GM21367 (cell line): Measurements from ENCODE around the gene QRICH2.
"Not testable (repeated sequence)": the region's sequence is repeated elsewhere in the genome, so short reads cannot be mapped to it uniquely, and the experiment has no call there.

Experiments
- ATAC-seq: cut with Tn5 transposase; IDR thresholded peaks from one replicate; pipeline ENCODE4 v1.9.1; 2021; ENCODE audit not compliant: unreplicated experiment

QRICH2 gene, protein sequence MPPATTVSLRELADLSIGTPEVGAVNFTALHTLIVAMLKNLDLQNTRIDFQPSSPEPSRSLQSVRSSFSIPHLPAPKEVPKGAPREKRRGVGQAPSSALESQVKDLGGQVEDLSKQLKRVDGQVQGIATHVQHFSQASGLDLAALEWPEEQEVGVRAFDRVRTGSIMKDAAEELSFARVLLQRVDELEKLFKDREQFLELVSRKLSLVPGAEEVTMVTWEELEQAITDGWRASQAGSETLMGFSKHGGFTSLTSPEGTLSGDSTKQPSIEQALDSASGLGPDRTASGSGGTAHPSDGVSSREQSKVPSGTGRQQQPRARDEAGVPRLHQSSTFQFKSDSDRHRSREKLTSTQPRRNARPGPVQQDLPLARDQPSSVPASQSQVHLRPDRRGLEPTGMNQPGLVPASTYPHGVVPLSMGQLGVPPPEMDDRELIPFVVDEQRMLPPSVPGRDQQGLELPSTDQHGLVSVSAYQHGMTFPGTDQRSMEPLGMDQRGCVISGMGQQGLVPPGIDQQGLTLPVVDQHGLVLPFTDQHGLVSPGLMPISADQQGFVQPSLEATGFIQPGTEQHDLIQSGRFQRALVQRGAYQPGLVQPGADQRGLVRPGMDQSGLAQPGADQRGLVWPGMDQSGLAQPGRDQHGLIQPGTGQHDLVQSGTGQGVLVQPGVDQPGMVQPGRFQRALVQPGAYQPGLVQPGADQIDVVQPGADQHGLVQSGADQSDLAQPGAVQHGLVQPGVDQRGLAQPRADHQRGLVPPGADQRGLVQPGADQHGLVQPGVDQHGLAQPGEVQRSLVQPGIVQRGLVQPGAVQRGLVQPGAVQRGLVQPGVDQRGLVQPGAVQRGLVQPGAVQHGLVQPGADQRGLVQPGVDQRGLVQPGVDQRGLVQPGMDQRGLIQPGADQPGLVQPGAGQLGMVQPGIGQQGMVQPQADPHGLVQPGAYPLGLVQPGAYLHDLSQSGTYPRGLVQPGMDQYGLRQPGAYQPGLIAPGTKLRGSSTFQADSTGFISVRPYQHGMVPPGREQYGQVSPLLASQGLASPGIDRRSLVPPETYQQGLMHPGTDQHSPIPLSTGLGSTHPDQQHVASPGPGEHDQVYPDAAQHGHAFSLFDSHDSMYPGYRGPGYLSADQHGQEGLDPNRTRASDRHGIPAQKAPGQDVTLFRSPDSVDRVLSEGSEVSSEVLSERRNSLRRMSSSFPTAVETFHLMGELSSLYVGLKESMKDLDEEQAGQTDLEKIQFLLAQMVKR (N-terminal part only)

DNA sequence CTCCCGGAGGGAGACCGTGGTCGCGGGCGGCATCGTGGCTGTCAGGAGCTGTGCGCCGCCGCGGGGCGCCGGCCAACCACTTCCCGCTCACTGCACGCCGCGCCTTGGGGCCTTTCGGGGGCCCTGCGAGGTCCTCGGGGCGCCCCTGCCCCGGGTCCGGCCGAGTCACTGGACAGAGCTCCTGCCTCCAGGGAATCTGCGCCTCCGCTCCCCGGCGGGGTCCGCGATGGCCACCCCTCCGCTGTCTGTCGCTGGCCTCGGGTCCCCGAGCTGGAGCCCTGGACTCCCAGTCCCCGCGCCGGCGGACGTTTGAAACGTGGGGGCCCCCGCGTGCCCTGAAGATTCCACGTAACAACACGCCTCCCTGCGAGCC is at the start of gene QRICH2:
Gene QRICH2, minus strand, starts transcription at position 311 of the 373 bp plus-strand sequence. Its CDS starts 278 bp downstream, at position 33.
- no peak for ATAC-seq

DNA sequence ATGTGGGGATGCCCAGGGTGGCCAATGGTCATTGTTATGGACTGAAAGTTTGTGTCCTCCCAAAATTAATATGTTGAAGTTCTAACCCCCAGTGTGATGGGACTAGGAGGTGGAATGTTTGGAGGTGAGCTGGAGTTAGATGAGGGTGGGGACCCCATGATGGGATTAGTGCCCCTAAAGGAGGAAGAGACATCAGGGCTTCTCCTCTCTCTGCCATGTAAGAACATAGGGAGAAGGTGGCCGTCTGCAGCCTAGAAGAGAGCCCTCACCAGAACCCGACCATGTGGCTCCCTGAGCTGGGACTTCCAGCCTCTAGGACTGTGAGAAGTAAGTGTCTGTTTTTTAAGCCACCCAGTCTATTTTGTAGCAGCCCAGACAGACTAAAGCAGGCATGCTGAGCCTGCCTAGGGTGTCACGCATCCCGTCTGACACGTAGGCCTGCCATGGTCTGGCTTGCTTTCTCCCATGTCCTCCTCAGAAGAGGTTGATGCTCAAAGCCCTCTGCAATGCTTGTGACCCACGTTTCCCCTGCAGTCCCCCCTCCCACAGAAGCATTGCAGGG is 49.6 kb upstream of the QRICH2 start:
- ATAC-seq = no peak

GRCh38 chr17:76356803-76357456 is 48.9 kb upstream of the QRICH2 start:
- no peak for ATAC-seq

GRCh38 chr17:76354747-76355310 is 46.8 kb upstream of the QRICH2 start:
- ATAC-seq = no peak

- ATAC-seq = no peak
Observed at GRCh38 chr17:76354317-76354729, 46.2 kb upstream of the QRICH2 start.

- peak; percentile 75 for ATAC-seq
Observed at GRCh38 chr17:76353599-76354316, 45.7 kb upstream of the QRICH2 start, which contains the start of gene PRPSAP1. TSS of gene PRPSAP1 (minus strand) at chr17:76353916. CDS start at chr17:76353703, 213 bp downstream.

DNA sequence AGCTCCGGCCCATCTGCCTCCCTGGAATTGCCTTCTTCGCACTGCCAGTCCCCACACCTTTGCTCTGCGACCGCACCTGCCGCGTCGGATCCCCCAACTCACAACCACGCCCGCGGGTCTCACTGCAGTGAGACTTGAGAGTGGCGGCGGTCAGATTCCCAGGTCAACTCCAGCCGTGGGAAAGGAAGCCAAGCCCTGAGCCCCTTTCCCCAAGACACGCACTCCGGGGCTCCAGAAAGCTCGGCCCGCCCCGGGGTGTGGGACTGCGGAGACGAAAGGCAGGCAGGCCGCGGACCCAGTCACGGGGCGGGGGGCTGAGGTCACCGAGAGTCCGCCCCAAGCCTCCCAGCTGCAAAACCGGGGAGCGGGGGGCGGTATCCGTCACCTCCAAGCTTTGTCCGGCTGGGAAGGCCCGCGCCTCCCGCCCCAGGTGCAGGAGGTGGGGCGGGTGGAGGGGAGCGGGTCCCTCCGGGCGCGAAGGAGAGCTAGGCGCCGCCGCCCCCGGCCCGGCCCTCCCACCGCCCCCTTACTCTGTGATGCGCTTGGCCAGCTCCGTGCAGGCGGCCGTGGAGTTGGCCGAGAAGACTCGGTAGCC is 45.0 kb upstream of the QRICH2 start:
- ATAC-seq = peak; percentile 5

DNA sequence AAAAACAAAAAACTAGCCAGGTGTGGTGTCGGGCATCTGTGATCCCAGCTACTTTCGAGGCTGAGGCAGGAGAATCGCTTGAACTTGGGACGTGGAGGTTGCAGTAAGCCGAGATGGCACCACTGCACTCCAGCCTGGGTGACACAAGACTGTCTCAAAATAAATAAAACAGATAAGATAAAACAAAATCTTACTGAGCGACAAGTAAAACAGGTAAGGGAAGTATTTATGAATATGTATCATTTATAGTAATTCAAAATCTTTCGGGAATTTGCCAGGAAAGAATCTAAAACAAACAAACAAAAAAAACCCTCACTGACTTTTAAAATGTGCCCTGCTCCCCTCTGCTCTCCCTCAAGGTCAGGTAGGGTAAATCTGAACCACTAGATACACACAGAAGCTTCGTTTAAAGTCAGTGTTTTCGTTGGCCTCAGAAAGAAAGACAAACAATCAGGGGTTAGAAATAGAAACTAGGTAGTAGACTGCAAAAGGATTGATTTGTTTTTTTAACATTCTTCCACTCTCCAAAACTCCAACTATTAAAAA is 43.5 kb upstream of the QRICH2 start:
- no peak for ATAC-seq

DNA sequence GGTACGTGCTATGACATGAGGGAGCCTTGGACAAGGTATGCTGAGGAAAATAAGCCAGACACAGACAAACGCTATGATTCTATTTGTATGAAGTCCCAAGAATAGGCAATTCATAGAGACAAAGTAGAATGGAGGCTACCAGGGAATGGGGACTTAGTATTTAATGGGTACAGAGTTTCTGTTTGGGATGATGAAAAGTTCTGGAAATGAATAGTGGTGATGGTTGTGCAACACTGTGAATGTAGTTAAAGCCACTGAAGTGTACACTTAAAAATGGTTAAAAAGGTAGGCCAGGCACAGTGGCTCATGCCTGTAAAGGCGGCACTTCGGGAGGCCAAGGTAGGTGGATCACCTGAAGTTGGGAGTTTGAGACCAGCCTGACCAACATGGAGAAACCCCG is 42.4 kb upstream of the QRICH2 start:
- no peak for ATAC-seq

- ATAC-seq = not testable (repeated sequence)
Observed at GRCh38 chr17:76346936-76347335, 38.9 kb upstream of the QRICH2 start.

- ATAC-seq = no peak
Observed at GRCh38 chr17:76345377-76345974, 37.4 kb upstream of the QRICH2 start.

DNA sequence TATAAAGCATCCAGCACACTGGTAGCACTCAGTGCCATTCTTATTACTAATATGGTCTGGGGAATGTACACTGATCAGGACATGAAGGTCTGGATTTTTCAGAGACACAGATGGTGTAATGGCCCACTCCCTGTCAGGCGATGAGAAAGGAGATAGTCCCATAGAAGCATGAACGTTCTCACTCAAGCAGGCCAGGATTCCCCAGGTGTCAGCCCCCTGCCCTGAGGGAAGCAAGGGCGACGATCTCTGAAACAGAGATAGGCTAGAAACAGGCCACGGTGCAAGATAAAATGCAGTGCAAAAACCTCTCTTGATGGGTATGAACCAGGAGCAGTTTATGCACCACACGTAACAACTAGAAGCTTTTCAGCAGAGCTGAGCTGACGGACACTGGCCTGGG is 35.0 kb upstream of the QRICH2 start:
- ATAC-seq = no peak

DNA sequence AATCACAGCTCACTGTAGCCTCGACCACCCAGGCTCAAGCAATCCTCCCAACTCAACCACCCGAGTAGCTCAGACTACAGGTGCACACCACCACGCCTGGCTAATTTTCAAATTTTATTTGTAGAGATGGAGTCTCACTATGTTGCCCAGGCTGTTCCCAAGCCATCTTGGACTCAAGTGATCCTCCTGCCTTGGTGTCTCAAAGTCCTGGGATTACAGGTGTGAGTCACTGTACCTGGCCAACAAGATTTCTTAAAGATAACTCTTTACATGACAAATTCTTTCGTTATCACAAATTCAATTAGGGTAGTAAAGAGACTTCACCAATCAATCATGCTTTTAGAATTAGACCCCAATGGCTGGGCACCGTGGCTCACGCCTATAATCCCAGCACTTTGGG is 33.2 kb upstream of the QRICH2 start:
- no peak for ATAC-seq

GRCh38 chr17:76337413-76337777 is 29.3 kb upstream of the QRICH2 start:
- ATAC-seq = no peak

GRCh38 chr17:76336756-76337412 is 28.8 kb upstream of the QRICH2 start:
- ATAC-seq = no peak

DNA sequence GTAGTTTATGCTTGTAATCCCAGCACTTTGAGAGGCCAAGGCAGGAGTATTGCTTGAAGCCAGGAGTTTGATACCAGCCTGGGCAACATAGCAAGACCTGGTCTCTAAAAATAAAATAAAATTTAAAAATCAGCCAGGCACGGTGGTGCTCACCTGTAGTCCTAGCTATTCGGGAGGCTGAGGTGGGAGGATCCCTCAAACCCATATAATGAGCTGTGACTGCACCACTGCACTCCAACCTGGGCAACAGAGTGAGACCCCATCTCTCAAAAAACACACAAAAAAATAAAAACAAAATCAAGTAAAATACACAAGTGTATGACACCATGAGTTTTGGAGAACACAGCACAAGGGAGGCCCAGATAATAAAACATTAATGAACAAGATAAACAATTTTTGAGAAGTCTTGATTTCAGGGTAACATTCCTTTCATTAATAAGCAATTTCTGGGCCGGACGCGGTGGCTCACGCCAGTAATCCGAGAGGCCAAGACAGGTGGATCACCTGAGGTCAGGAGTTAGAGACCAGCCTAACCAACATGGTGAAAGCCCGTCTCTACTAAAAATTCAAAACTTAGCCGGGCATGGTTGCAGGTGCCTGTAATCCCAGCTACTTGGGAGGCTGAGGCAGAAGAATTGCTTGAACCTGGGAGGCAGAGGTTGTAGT is 27.8 kb upstream of the QRICH2 start:
- no peak for ATAC-seq
